Measurements from ENCODE around the gene PKD1.
"Not testable (repeated sequence)": the region's sequence is repeated elsewhere in the genome, so short reads cannot be mapped to it uniquely, and the experiment has no call there.

DNA sequence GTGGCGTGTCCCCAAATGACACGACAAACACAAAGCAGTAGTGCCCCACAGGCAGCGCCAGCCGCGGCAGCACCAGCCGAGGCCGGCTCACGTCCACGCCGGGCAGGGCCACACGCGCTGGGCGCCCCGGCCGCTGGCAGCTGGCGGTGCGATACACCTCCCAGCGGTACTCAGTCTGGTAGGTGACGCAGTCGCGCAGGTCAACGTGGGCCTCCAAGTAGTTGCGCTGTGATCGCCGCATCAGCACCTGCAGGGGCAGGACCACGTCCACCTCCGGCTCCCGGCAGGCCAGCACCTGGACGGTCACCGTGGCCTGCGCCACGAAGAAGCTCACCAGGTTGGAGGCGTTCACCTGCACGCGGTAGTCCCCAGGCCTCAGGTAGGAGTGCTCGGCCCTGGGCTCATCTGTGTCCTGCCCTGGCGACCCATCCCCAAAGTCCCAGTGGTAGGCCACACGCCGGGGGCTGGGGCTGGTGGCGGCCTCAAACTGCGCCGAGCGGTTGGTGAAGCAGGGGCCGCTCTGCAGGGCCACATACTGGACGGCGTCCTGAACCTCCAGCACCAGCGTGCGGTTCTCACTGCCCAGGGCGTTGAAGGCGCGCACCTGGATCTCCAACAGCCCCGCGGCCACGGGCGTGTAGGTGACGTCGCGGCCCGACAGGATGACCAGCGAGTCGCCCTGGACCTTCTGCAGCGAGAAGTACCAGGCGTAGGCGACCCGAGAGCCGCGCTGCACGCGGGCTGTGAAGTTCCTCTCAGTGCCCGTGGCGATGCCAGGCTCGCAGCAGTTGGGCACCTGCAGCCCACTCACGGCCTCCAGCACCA, 27.0 kb downstream of the PKD1 start:
- TF ChIP-seq, protein P1, sequence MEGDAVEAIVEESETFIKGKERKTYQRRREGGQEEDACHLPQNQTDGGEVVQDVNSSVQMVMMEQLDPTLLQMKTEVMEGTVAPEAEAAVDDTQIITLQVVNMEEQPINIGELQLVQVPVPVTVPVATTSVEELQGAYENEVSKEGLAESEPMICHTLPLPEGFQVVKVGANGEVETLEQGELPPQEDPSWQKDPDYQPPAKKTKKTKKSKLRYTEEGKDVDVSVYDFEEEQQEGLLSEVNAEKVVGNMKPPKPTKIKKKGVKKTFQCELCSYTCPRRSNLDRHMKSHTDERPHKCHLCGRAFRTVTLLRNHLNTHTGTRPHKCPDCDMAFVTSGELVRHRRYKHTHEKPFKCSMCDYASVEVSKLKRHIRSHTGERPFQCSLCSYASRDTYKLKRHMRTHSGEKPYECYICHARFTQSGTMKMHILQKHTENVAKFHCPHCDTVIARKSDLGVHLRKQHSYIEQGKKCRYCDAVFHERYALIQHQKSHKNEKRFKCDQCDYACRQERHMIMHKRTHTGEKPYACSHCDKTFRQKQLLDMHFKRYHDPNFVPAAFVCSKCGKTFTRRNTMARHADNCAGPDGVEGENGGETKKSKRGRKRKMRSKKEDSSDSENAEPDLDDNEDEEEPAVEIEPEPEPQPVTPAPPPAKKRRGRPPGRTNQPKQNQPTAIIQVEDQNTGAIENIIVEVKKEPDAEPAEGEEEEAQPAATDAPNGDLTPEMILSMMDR (conservative IDR thresholded peaks at IDR 0.05; ENCODE audit: low read depth, low read length) = not testable (repeated sequence)
- not testable (repeated sequence) for TF ChIP-seq EZH2 (IDR thresholded peaks at IDR 0.05; ENCODE audit: low read length, unreplicated experiment); EZH2phosphoT487 (IDR thresholded peaks at IDR 0.05; ENCODE audit: borderline replicate concordance, low read length)
